ENCODE results near the gene THRAP3.
"Not testable (repeated sequence)": the region's sequence is repeated elsewhere in the genome, so short reads cannot be mapped to it uniquely, and the experiment has no call there.

Gene THRAP3

GRCh38 chr1:36196805-36197204, 27.4 kb upstream of the THRAP3 start:
- H3K9ac ChIP-seq (ENCODE audit: low read length); H3K4me3 ChIP-seq (ENCODE audit: low read length); H3K36me3 ChIP-seq (ENCODE audit: control insufficient read depth, insufficient read depth, low read length); H3K4me1 ChIP-seq (ENCODE audit: control insufficient read depth, insufficient read depth, low read length); H3K27me3 ChIP-seq (ENCODE audit: control insufficient read depth, insufficient read depth, low read length); H3K9me3 ChIP-seq (ENCODE audit: control insufficient read depth, low read length): not testable (repeated sequence)

DNA sequence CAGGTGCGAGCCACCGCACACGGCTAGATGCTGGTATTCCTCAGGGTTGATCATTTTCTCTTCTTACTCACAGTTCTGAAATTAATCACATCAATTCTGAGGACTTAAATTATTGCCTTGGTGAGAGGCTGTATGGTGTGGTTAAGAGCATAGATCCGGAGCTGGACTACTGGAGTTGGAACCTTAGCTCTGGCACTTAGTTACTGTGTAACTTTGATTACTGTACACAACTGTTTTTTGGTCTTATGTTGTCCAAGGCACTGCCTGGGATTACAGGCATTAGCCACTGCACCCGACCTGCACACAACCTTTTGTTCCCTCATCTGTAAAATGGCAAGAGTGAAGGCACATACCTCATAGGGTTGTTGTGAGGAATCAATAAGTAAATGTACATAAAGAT, 25.6 kb upstream of the THRAP3 start:
- Histone ChIP-seq H3K9ac (ENCODE audit: low read length) (no peak overlapping the region), H3K4me1 (ENCODE audit: control insufficient read depth, insufficient read depth, low read length) (peaks cover 12% of the 10 kb centered on the region), H3K36me3 (ENCODE audit: control insufficient read depth, insufficient read depth, low read length) (no peaks in the 10 kb centered on the region), H3K27me3 (ENCODE audit: control insufficient read depth, insufficient read depth, low read length) (no peaks in the 10 kb centered on the region), H3K4me3 (ENCODE audit: low read length) (no peak overlapping the region), H3K9me3 (ENCODE audit: control insufficient read depth, low read length) (no peaks in the 10 kb centered on the region)

DNA sequence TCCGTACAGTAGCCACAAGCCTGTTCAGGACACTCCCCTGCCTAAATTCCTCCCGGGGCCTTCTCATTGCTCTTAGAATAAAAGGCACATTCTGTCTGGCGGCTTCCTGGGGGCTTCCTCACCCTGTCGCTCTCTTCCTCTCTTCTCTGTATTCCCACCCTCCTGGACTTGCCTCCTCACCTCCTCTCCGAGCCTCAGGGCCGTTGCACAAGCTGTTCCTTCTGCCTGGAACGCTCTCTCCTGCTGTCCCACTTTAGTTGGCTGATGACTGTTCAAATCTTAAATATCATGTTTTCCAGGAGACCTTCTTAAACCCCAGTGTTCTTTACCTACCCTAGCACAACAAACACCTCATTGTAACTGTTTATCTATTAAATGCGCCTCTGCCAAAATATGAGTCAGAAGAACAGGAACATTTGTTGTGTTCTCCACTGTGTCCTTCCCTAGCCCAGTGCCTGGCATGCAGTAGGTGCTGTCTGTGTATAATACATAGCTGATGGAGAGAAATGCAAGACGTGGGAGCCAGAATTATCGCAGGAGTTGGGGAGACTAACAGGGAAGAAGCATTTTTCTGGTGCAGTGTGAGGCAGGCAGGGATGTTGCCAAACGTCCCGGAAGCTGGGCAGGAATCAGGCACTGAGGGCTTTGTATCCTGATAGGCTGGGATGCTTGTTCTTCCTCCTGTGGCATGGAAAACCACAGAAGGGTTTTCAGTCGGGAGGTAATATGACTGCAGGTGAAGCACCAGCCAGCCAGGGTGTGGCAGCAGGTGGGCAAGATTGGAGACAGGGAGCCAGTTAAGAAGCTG, 24.1 kb upstream of the THRAP3 start:
- no peaks in the 10 kb centered on the region for H3K27me3 ChIP-seq (ENCODE audit: control insufficient read depth, insufficient read depth, low read length)
- H3K9me3 ChIP-seq (ENCODE audit: control insufficient read depth, low read length) = no peaks in the 10 kb centered on the region
- peaks cover 20% of the 10 kb centered on the region for H3K4me1 ChIP-seq (ENCODE audit: control insufficient read depth, insufficient read depth, low read length)
- H3K36me3 ChIP-seq (ENCODE audit: control insufficient read depth, insufficient read depth, low read length) = no peaks in the 10 kb centered on the region
- no peak overlapping the region for H3K9ac ChIP-seq (ENCODE audit: low read length)
- no peak overlapping the region for H3K4me3 ChIP-seq (ENCODE audit: low read length)

DNA sequence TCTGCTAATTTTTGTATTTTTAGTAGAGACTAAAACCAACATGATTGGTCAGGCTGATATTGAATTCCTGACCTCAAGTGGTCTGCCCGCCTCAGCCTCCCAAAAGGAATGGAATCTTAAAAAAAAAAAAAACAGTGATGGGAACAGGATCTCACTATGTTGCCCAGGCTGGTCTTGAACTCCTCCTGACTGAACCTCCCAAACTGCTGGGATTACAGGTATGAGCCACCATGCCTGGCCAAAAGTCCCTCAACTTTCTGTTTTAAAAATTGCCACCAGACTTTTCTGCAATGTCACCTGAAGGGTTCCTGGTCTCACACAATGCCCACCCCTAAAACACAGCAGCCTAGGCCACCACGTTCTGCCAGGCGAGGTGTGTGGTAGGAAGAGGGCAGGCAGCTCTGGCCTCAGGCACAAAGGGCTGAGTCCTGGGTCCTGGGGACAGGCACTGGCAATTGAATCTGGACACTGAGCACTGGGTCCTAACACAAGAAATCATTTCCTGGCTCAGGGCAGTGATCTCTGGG, 21.2 kb upstream of the THRAP3 start:
- Histone ChIP-seq H3K9ac (ENCODE audit: low read length) (no peak overlapping the region), H3K36me3 (ENCODE audit: control insufficient read depth, insufficient read depth, low read length) (no peaks in the 10 kb centered on the region), H3K4me3 (ENCODE audit: low read length) (no peak overlapping the region), H3K9me3 (ENCODE audit: control insufficient read depth, low read length) (no peaks in the 10 kb centered on the region), H3K27me3 (ENCODE audit: control insufficient read depth, insufficient read depth, low read length) (no peaks in the 10 kb centered on the region), H3K4me1 (ENCODE audit: control insufficient read depth, insufficient read depth, low read length) (peaks cover 29% of the 10 kb centered on the region)

DNA sequence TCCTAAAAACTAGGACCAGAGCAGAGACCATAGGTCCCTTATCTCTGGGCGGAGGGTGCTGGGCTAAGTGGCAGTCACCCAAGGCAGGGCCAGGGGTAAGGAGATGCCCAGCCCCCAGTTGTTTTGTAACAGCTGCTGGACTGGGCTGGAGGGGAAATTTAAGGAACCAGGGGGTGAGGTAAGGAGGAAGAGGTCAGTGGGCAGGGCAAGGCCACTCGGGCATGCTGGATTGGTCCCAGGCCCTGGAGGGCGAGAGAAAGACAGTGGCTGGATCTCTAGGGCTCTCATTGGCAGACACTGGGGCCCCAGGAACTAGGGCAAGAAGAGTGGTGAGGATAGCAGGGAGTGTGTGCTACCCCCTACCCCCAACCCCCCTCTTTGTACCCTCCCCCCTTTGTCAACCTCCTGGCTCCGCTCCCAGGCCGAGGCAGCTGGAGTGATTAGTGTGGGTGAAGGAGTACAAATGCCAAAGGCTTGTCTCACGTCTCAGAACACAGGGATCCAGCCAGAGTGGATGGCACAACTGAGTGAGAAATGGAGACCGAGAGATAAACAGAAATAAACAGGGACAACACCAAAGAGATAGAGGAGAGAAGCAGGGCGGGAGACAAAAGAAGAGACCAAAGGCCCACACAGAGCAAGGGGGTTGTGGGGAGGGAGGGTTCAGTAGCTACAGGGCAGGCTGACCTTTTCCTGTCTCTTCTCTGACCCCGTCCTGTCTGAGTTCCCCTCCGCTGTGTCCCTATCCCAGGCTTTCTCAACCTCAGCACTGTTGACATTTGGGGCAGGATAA, 20.5 kb upstream of the THRAP3 start:
- H3K36me3 ChIP-seq (ENCODE audit: control insufficient read depth, insufficient read depth, low read length) = no peaks in the 10 kb centered on the region
- no peaks in the 10 kb centered on the region for H3K27me3 ChIP-seq (ENCODE audit: control insufficient read depth, insufficient read depth, low read length)
- H3K9ac ChIP-seq (ENCODE audit: low read length) = no peak overlapping the region
- peaks cover 29% of the 10 kb centered on the region for H3K4me1 ChIP-seq (ENCODE audit: control insufficient read depth, insufficient read depth, low read length)
- H3K9me3 ChIP-seq (ENCODE audit: control insufficient read depth, low read length) = no peaks in the 10 kb centered on the region
- no peak overlapping the region for H3K4me3 ChIP-seq (ENCODE audit: low read length)

- Histone ChIP-seq H3K9me3 (ENCODE audit: control insufficient read depth, low read length) (no peaks in the 10 kb centered on the region), H3K4me1 (ENCODE audit: control insufficient read depth, insufficient read depth, low read length) (peaks cover 29% of the 10 kb centered on the region), H3K27me3 (ENCODE audit: control insufficient read depth, insufficient read depth, low read length) (no peaks in the 10 kb centered on the region), H3K4me3 (ENCODE audit: low read length) (no peak overlapping the region), H3K9ac (ENCODE audit: low read length) (no peak overlapping the region), H3K36me3 (ENCODE audit: control insufficient read depth, insufficient read depth, low read length) (no peaks in the 10 kb centered on the region)
These were observed 19.8 kb upstream of the THRAP3 start for GRCh38 chr1:36204347-36204909.

- Histone ChIP-seq H3K9ac (ENCODE audit: low read length) (no peak overlapping the region), H3K4me1 (ENCODE audit: control insufficient read depth, insufficient read depth, low read length) (peaks cover 24% of the 10 kb centered on the region), H3K4me3 (ENCODE audit: low read length) (no peak overlapping the region), H3K36me3 (ENCODE audit: control insufficient read depth, insufficient read depth, low read length) (no peaks in the 10 kb centered on the region), H3K27me3 (ENCODE audit: control insufficient read depth, insufficient read depth, low read length) (no peaks in the 10 kb centered on the region), H3K9me3 (ENCODE audit: control insufficient read depth, low read length) (no peaks in the 10 kb centered on the region)
These were observed 17.9 kb upstream of the THRAP3 start for GRCh38 chr1:36206323-36206858.

DNA sequence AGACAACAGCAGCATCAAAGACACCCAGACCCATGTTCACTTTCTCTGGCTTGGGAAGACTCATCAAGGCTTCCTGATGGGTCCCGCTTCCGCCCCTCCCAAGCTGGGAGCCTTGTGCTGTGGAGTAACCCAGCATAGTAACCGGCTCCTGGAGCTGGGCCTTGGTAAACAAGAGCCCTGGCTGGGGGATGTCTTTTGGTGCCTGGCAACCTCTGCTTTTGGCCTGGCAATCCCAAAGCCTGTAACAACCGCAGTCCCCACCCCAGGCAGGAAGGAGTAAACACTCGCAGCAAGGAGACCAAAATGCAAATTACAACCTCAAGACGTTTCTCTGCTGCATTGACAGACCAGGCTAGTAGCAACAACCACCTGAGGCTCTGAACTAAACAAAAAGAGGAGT, 16.9 kb upstream of the THRAP3 start:
- peak overlapping the region; percentile 47 for H3K9ac ChIP-seq (ENCODE audit: low read length)
- no peaks in the 10 kb centered on the region for H3K9me3 ChIP-seq (ENCODE audit: control insufficient read depth, low read length)
- no peak overlapping the region for H3K4me3 ChIP-seq (ENCODE audit: low read length)
- H3K27me3 ChIP-seq (ENCODE audit: control insufficient read depth, insufficient read depth, low read length) = no peaks in the 10 kb centered on the region
- H3K4me1 ChIP-seq (ENCODE audit: control insufficient read depth, insufficient read depth, low read length) = peaks cover 24% of the 10 kb centered on the region
- no peaks in the 10 kb centered on the region for H3K36me3 ChIP-seq (ENCODE audit: control insufficient read depth, insufficient read depth, low read length)

DNA sequence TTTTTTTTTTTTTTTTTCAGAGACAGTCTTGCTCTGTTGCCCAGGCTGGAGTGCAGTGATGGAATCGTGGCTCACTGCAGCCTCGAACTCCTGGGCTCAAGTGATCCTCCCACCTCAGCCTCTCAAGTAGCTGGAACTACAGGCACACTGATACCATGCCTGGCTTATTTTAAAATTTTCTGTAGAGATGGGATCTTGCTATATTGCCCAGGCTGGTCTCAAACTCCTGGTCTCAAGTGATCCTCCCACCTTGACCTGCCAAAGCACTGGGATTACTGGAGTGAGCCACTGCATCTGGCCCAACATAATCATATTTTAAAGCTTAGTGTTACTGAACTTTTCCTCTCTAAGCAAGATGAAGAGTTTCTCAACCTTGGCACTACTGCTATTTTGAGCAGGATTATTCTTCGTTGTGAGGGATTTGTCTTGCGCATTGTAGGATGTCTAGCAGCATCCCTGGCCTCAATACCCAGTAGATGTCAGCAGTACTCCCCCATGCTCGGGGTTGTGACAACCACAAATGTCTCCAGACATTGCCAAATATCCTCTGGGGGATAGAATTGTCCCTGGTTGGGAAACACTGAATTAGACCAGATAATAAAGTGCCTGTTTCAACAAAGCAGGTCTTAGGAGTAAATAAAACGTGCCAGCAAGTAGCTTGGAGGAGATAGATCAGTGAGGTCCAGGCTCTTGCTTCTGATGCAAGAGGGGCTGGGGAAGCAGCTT, 15.1 kb upstream of the THRAP3 start:
- H3K9me3 ChIP-seq (ENCODE audit: control insufficient read depth, low read length) = no peaks in the 10 kb centered on the region
- H3K9ac ChIP-seq (ENCODE audit: low read length) = no peak overlapping the region
- H3K4me3 ChIP-seq (ENCODE audit: low read length) = no peak overlapping the region
- no peaks in the 10 kb centered on the region for H3K36me3 ChIP-seq (ENCODE audit: control insufficient read depth, insufficient read depth, low read length)
- H3K27me3 ChIP-seq (ENCODE audit: control insufficient read depth, insufficient read depth, low read length) = no peaks in the 10 kb centered on the region
- H3K4me1 ChIP-seq (ENCODE audit: control insufficient read depth, insufficient read depth, low read length) = peaks cover 17% of the 10 kb centered on the region

- Histone ChIP-seq H3K4me1 (ENCODE audit: control insufficient read depth, insufficient read depth, low read length) (peaks cover 14% of the 10 kb centered on the region), H3K4me3 (ENCODE audit: low read length) (no peak overlapping the region), H3K36me3 (ENCODE audit: control insufficient read depth, insufficient read depth, low read length) (no peaks in the 10 kb centered on the region), H3K9me3 (ENCODE audit: control insufficient read depth, low read length) (no peaks in the 10 kb centered on the region), H3K27me3 (ENCODE audit: control insufficient read depth, insufficient read depth, low read length) (no peaks in the 10 kb centered on the region), H3K9ac (ENCODE audit: low read length) (no peak overlapping the region)
These were observed 12.9 kb upstream of the THRAP3 start for GRCh38 chr1:36211307-36211706.

- Histone ChIP-seq H3K4me1 (ENCODE audit: control insufficient read depth, insufficient read depth, low read length) (peaks cover 14% of the 10 kb centered on the region), H3K9me3 (ENCODE audit: control insufficient read depth, low read length) (no peaks in the 10 kb centered on the region), H3K9ac (ENCODE audit: low read length) (no peak overlapping the region), H3K27me3 (ENCODE audit: control insufficient read depth, insufficient read depth, low read length) (no peaks in the 10 kb centered on the region), H3K36me3 (ENCODE audit: control insufficient read depth, insufficient read depth, low read length) (no peaks in the 10 kb centered on the region), H3K4me3 (ENCODE audit: low read length) (no peak overlapping the region)
These were observed 12.4 kb upstream of the THRAP3 start for GRCh38 chr1:36211841-36212240.

All from mucosa of stomach (tissue), 1 donor.